Measurements from ENCODE around the gene CBFA2T3. TPM values are rescaled to one million over a fixed set of nuclear protein-coding genes. Genes with fewer than 3 reads are reported as not detected.

CBFA2T3 gene
- total and polyA plus RNA-seq, 2 of the 13 experiments (the other 11 are each of a cell fraction or from before 2014, with no cell fraction given) = 0.05 TPM; not detected in 1

- TF ChIP-seq EZH2 (conservative IDR thresholded peaks at IDR 0.05; ENCODE audit: low read depth, low read length) (0 out of 2 replicates have a peak, but pooled peaks have one; percentile 52), ZNF800 (CRISPR knock-in tag; IDR thresholded peaks at IDR 0.05) (no peak), XRCC5 (optimal IDR thresholded peaks at IDR 0.05; ENCODE audit: low read length) (peak; percentile 2), REPIN1 (CRISPR knock-in tag; IDR thresholded peaks at IDR 0.05; ENCODE audit: borderline replicate concordance, low read depth) (no peak)
Observed at GRCh38 chr16:88883117-88883895, 93.7 kb downstream of the CBFA2T3 start (continued).

GRCh38 chr16:88882358-88883030, 94.5 kb downstream of the CBFA2T3 start:
- intact Hi-C loops (cut with micrococcal nuclease; ENCODE audit: unreplicated experiment) (no loop called here), in situ Hi-C loops (cut with HindIII; ENCODE audit: extremely low pct_ligation_motif_present, low pct_unique_long_range_greater_than_20kb) (no loop called here)
- Histone ChIP-seq H3K4me2 (ENCODE audit: low read depth, low read length) (no peak overlapping the region), H3K4me3 (replicated peaks in 1 of 3; ENCODE audit: insufficient read depth in 1 of 3, low read depth in 2 of 3, low read length in 3 of 3) (no peak overlapping the region), H3K27ac (ENCODE audit: extremely low read length, insufficient read depth, low read length) (no peak overlapping the region), H2AFZ (ENCODE audit: low read length) (no peak overlapping the region), H3K36me3 (replicated peaks in 1 of 2; ENCODE audit: control insufficient read depth in 1 of 2, insufficient read depth in 2 of 2, low read length in 2 of 2) (no peaks in the 10 kb centered on the region), H4K20me1 (ENCODE audit: insufficient read depth, low read length) (peaks cover 13% of the 10 kb centered on the region; the same call in 1 of the 2 replicates), H3K9me3 (ENCODE audit: low read length) (no peaks in the 10 kb centered on the region), H3K27me3 (ENCODE audit: control insufficient read depth in 1 of 2, insufficient read depth in 2 of 2, low read length in 2 of 2) (peaks cover 38 to 97% of the 10 kb centered on the region in 2 experiments), H3K9ac (ENCODE audit: insufficient read depth, low read depth, low read length) (no peak overlapping the region), H3K4me1 (ENCODE audit: insufficient read depth, low read length) (peaks cover 24% of the 10 kb centered on the region), H3K79me2 (ENCODE audit: insufficient read depth, low read length) (no peaks in the 10 kb centered on the region)
- DNase-seq (ENCODE audit: low spot score) = no peak
- no peak for ATAC-seq
- WGBS (ENCODE audit: low lambda C conversion rate) = 40% methylated on average over 22 of the region's 26 CpGs
- FAIRE-seq = no peak
- BruUV-seq (replicated peaks) = no TSS peak
- CTCF ChIA-PET (ENCODE audit: low intra/inter-chr PET ratio, low total read pairs) = no interaction called here
- POLR2A ChIA-PET = no interaction called here
- TF ChIP-seq FOXM1 (CRISPR knock-in tag; IDR thresholded peaks at IDR 0.05) = no peak
- peak; percentile 53; the same call in 1 of the 2 replicates for TF ChIP-seq HNRNPL (IDR thresholded peaks at IDR 0.05; ENCODE audit: low read depth, low read length)
- TF ChIP-seq ZFY (CRISPR knock-in tag; IDR thresholded peaks at IDR 0.05) = no peak
- no peak for TF ChIP-seq YEATS4 (CRISPR knock-in tag; IDR thresholded peaks at IDR 0.05; ENCODE audit: borderline replicate concordance)
- TF ChIP-seq RAD21 (CRISPR knock-in tag; IDR thresholded peaks at IDR 0.05) = no peak
- peak; percentile 14 for TF ChIP-seq XRCC5 (optimal IDR thresholded peaks at IDR 0.05; ENCODE audit: low read length)
- TF ChIP-seq PAX8 (CRISPR knock-in tag; IDR thresholded peaks at IDR 0.05; ENCODE audit: borderline replicate concordance) = no peak
- no peak for TF ChIP-seq ZNF17 (CRISPR knock-in tag; IDR thresholded peaks at IDR 0.05)
- 0 out of 2 replicates have a peak, but pooled peaks have one; percentile 60 for TF ChIP-seq ZNF891 (CRISPR knock-in tag; IDR thresholded peaks at IDR 0.05)
- no peak for TF ChIP-seq AGO1 (IDR thresholded peaks at IDR 0.05; ENCODE audit: low read depth, low read length, poor library complexity, severe bottlenecking)
- no peak for TF ChIP-seq NFATC3 (CRISPR knock-in tag; IDR thresholded peaks at IDR 0.05)
- no peak for TF ChIP-seq KAT2B (IDR thresholded peaks at IDR 0.05; ENCODE audit: borderline replicate concordance, low read depth, low read length)
- 0 out of 2 replicates have a peak, but pooled peaks have one; percentile 21 for TF ChIP-seq UBTF (CRISPR knock-in tag; IDR thresholded peaks at IDR 0.05)
- no peak for TF ChIP-seq YY1 (IDR thresholded peaks at IDR 0.05; ENCODE audit: insufficient read depth, insufficient replicate concordance, low read depth, low read length)
- TF ChIP-seq ZNF207 (IDR thresholded peaks at IDR 0.05; ENCODE audit: borderline replicate concordance) = peak; percentile 61; the same call in 1 of the 2 replicates

All from HepG2 (cell line).